ENCODE results near the gene UBAC2. TPM values are rescaled to one million over a fixed set of nuclear protein-coding genes. Genes with fewer than 3 reads are reported as not detected.

Gene UBAC2
- total and polyA plus RNA-seq, 2 of the 8 experiments (the other 6 are each of a cell fraction or from before 2014, with no cell fraction given), result 75.9 to 76.9 TPM

GRCh38 chr13:99280166-99280565 lies 79.5 kb downstream of the UBAC2 start:
- Histone ChIP-seq H3K79me1 (ENCODE audit: low read depth, low read length) (no peaks in the 10 kb centered on the region; the same call in 1 of the 2 replicates), H3K23me2 (ENCODE audit: low read depth, low read length) (no peaks in the 10 kb centered on the region), H3K36me3 (ENCODE audit: control insufficient read depth in 2 of 4, insufficient read depth in 4 of 4, low read length in 3 of 4) (no peaks in the 10 kb centered on the region; a peak in 1 of 8 replicates), H2BK5ac (ENCODE audit: low read depth, low read length) (no peak overlapping the region), H3K14ac (ENCODE audit: insufficient read length) (no peak overlapping the region), H2BK15ac (ENCODE audit: low read length) (no peak overlapping the region), H2BK120ac (replicated peaks; ENCODE audit: low read depth, low read length) (no peak overlapping the region), H3K27ac (ENCODE audit: low read depth, low read length) (no peak overlapping the region), H3K27me3 (replicated peaks in 1 of 4; ENCODE audit: control insufficient read depth in 3 of 4, extremely low read depth in 1 of 4, insufficient read depth in 3 of 4, low read length in 3 of 4) (no peaks in the 10 kb centered on the region), H3K79me2 (ENCODE audit: control insufficient read depth in 1 of 2, insufficient read depth in 2 of 2, low read length in 2 of 2) (0 out of 4 replicates have a peak, but pooled peaks cover 0 to 4% of the 10 kb centered on the region in 2 experiments), H2BK20ac (ENCODE audit: low read length) (no peak overlapping the region), H3K4me1 (replicated peaks in 1 of 4; ENCODE audit: control insufficient read depth in 3 of 4, insufficient read depth in 4 of 4, low read length in 3 of 4) (peaks cover 0 to 13% (median 4%) of the 10 kb centered on the region in 4 experiments; a peak in 5 of 7 replicates), H3K4me2 (ENCODE audit: insufficient read depth in 1 of 2, low read depth in 2 of 2, low read length in 2 of 2) (no peak overlapping the region), H3K9ac (replicated peaks in 1 of 4; ENCODE audit: extremely low read depth in 1 of 4, low read depth in 3 of 4, low read length in 3 of 4) (no peak overlapping the region), H4K91ac (replicated peaks; ENCODE audit: insufficient read length, low read length) (no peak overlapping the region), H3K56ac (replicated peaks; ENCODE audit: insufficient read length, low read depth, low read length) (no peak overlapping the region), H3K18ac (ENCODE audit: extremely low read depth, low read length) (no peak overlapping the region), H2AK5ac (ENCODE audit: low read depth, low read length) (no peak overlapping the region), H4K20me1 (replicated peaks in 1 of 2; ENCODE audit: control insufficient read depth in 1 of 2, insufficient read depth in 2 of 2, low read length in 2 of 2) (peaks cover 7 to 9% of the 10 kb centered on the region in 2 experiments), H4K5ac (ENCODE audit: insufficient read length, low read depth, low read length) (no peak overlapping the region), H4K8ac (ENCODE audit: extremely low read depth, insufficient read depth, low read length) (no peak overlapping the region), H3K4ac (replicated peaks; ENCODE audit: insufficient read length, low read depth, low read length) (no peak overlapping the region), H2AFZ (ENCODE audit: low read length) (no peak overlapping the region), H2BK12ac (ENCODE audit: low read depth, low read length) (no peak overlapping the region), H3K4me3 (ENCODE audit: extremely low read depth in 1 of 4, insufficient read depth in 2 of 4, low read depth in 3 of 4, low read length in 4 of 4) (no peak overlapping the region), H3K9me3 (ENCODE audit: insufficient read depth in 2 of 2, low read depth in 1 of 2, low read length in 1 of 2) (no peaks in the 10 kb centered on the region), H3K23ac (ENCODE audit: insufficient read length) (no peak overlapping the region)
- FAIRE-seq (no peak), DNase-seq (ENCODE audit: low read depth in 1 of 2, low spot score in 2 of 2) (no peak)
- ChIA-PET CTCF (ENCODE audit: partially characterized antibody) (interaction anchor here (1.0 to 1.7 kb wide), 3 partner anchors 10 to 157 kb away, joined by 4 to 9 read pairs (median 5); no protein-coding TSS in a partner anchor), POLR2A (ENCODE audit: partially characterized antibody) (no interaction called here)
- no peak for TF ChIP-seq TBP (IDR thresholded peaks at IDR 0.05; ENCODE audit: low read depth, low read length)
- WGBS, 2 experiments (ENCODE audit: extremely low coverage in 1 of 2, insufficient coverage in 1 of 2, insufficient read length in 1 of 2, insufficient replicate concordance in 2 of 2, low coverage in 1 of 2, low lambda C conversion rate in 2 of 2, missing lambda C conversion rate in 1 of 2), result 88% methylated on average over 3 of the region's 3 CpGs; no CpG with 5 or more reads in 1 of the 2 experiments
